Activated CD8-positive, alpha-beta T cell treated with anti-CD3 and anti-CD28 coated beads for 36 hours (primary cell): ENCODE data around the gene SPATA13. TPM values are rescaled to one million over a fixed set of nuclear protein-coding genes. Genes with fewer than 3 reads are reported as not detected.

ENCODE experiments used
- ATAC-seq: fragments of 200-7000 bp; cut with Tn5 transposase; one replicate; pipeline ENCODE4 v1.10.0; 2021; ENCODE audit warnings: mild to moderate bottlenecking, moderate library complexity
- CTCF ChIA-PET: fragments of 350-600 bp; sonication (Branson Sonifier 250); formaldehyde crosslinking; loops from one replicate; lab custom pipeline; 2021; ENCODE audit warnings: antibody characterized with exemption; lab: Charles Lee
- POLR2A ChIA-PET: fragments of 350-600 bp; sonication (Branson Sonifier 250); formaldehyde crosslinking; loops from one replicate; lab custom pipeline; 2021; ENCODE audit warnings: antibody characterized with exemption; lab: Charles Lee
- DNase-seq: peaks from one replicate; pipeline ENCODE4 v3.0.0-alpha.2; 2020
- H3K27ac Mint-ChIP-seq: one replicate; pipeline ENCODE4 v1.8.0; 2021; ENCODE audit warnings: mild to moderate bottlenecking, mixed read lengths
- H3K27me3 Mint-ChIP-seq: one replicate; pipeline ENCODE4 v1.8.0; 2021; ENCODE audit warnings: mixed read lengths
- H3K36me3 Mint-ChIP-seq: one replicate; pipeline ENCODE4 v1.8.0; 2021; ENCODE audit warnings: low read depth, mixed read lengths
- H3K4me1 Mint-ChIP-seq: one replicate; pipeline ENCODE4 v1.8.0; 2021; ENCODE audit warnings: low read depth, mixed read lengths
- H3K4me3 Mint-ChIP-seq: one replicate; pipeline ENCODE4 v1.8.0; 2021; ENCODE audit warnings: mild to moderate bottlenecking, moderate library complexity, mixed read lengths
- H3K9me3 Mint-ChIP-seq: one replicate; pipeline ENCODE4 v1.8.0; 2021; ENCODE audit warnings: mixed read lengths
- intact Hi-C: fragments of 100-400 bp; cut with micrococcal nuclease; formaldehyde crosslinking; loops from one replicate; pipeline ENCODE4 v1.10.0; 2022
- total RNA-seq, 2 experiments: library from RNA; stranded (reverse); gene quantifications; one replicate each; pipeline ENCODE4 v1.2.3, GENCODE V29; 2021
- TF ChIP-seq, protein P1 (sequence below): fragments of 200-600 bp; IDR thresholded peaks from one replicate; pipeline ENCODE4 v1.8.0; 2022; ENCODE audit warnings: antibody characterized with exemption, mild to moderate bottlenecking

SPATA13 gene
- total RNA-seq, 2 experiments from 2014 or later: 47.0 to 47.4 TPM

DNA sequence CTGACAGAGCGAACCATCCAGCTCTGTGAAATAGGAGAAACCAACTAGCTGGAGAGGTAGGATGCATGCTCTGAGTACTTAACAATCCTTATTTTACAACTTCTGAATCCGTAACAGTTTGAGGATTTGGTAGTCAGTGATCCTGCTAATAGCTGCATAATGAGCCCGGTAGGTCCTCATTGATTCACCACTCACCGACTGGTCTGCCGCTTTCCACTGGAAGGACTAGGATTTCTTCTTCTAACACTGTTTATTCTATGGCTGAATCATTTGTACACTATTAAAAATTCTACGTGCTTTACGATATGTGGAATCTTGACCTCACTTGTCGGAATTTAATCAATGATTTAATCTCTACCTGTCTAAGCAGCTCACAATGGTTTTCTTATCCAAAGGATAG, 33.9 kb downstream of the SPATA13 start:
- TF ChIP-seq, protein P1, sequence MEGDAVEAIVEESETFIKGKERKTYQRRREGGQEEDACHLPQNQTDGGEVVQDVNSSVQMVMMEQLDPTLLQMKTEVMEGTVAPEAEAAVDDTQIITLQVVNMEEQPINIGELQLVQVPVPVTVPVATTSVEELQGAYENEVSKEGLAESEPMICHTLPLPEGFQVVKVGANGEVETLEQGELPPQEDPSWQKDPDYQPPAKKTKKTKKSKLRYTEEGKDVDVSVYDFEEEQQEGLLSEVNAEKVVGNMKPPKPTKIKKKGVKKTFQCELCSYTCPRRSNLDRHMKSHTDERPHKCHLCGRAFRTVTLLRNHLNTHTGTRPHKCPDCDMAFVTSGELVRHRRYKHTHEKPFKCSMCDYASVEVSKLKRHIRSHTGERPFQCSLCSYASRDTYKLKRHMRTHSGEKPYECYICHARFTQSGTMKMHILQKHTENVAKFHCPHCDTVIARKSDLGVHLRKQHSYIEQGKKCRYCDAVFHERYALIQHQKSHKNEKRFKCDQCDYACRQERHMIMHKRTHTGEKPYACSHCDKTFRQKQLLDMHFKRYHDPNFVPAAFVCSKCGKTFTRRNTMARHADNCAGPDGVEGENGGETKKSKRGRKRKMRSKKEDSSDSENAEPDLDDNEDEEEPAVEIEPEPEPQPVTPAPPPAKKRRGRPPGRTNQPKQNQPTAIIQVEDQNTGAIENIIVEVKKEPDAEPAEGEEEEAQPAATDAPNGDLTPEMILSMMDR: no peak
- peaks cover 8% of the 10 kb centered on the region for H3K36me3 Mint-ChIP-seq
- no peaks in the 10 kb centered on the region for H3K27me3 Mint-ChIP-seq
- H3K4me1 Mint-ChIP-seq: peaks cover 25% of the 10 kb centered on the region
- intact Hi-C loops: no loop called here
- DNase-seq (no peak), ATAC-seq (no peak)
- H3K4me3 Mint-ChIP-seq: no peak overlapping the region
- CTCF ChIA-PET: interaction anchor here (1.0 to 1.9 kb wide), 5 partner anchors 9 to 141 kb away, joined by 3 to 6 read pairs (median 4); no protein-coding TSS in a partner anchor
- POLR2A ChIA-PET: no interaction called here
- H3K27ac Mint-ChIP-seq: no peak overlapping the region
- H3K9me3 Mint-ChIP-seq: no peaks in the 10 kb centered on the region

GRCh38 chr13:24195626-24196025, 35.1 kb downstream of the SPATA13 start:
- TF ChIP-seq, protein P1: no peak
- Mint-ChIP-seq H3K9me3 (no peaks in the 10 kb centered on the region), H3K27ac (no peak overlapping the region), H3K36me3 (peaks cover 5% of the 10 kb centered on the region), H3K4me3 (no peak overlapping the region), H3K27me3 (no peaks in the 10 kb centered on the region), H3K4me1 (peaks cover 25% of the 10 kb centered on the region)
- intact Hi-C loops: no loop called here
- CTCF ChIA-PET: interaction anchor here (1.4 to 1.7 kb wide), 2 partner anchors 23 to 33 kb away, joined by 4 to 5 read pairs; no protein-coding TSS in a partner anchor
- POLR2A ChIA-PET: no interaction called here
- DNase-seq: no peak
- ATAC-seq: no peak

GRCh38 chr13:24196593-24197197, 36.2 kb downstream of the SPATA13 start:
- H3K4me1 Mint-ChIP-seq: peaks cover 25% of the 10 kb centered on the region

GRCh38 chr13:24199016-24199415, 38.5 kb downstream of the SPATA13 start:
- POLR2A ChIA-PET: interaction anchor here (0.8 kb wide), 1 partner anchor 58 kb away, joined by 3 read pairs; no protein-coding TSS in a partner anchor
- H3K4me3 Mint-ChIP-seq: no peak overlapping the region
- CTCF ChIA-PET: interaction anchor here (0.7 to 5.7 kb wide), 5 partner anchors 12 to 441 kb away, joined by 3 to 19 read pairs (median 3); no protein-coding TSS in a partner anchor
- H3K4me1 Mint-ChIP-seq: peaks cover 28% of the 10 kb centered on the region
- ATAC-seq (no peak), DNase-seq (no peak)
- TF ChIP-seq, protein P1: no peak
- no peaks in the 10 kb centered on the region for H3K27me3 Mint-ChIP-seq
- H3K9me3 Mint-ChIP-seq: no peaks in the 10 kb centered on the region
- intact Hi-C loops: no loop called here
- H3K27ac Mint-ChIP-seq: no peak overlapping the region
- peaks cover 5% of the 10 kb centered on the region for H3K36me3 Mint-ChIP-seq

More at GRCh38 chr13:24196593-24197197, 36.2 kb downstream of the SPATA13 start:
- no peak overlapping the region for H3K4me3 Mint-ChIP-seq
- intact Hi-C loops: no loop called here
- peaks cover 7% of the 10 kb centered on the region for H3K36me3 Mint-ChIP-seq
- ChIA-PET CTCF (interaction anchor here (1.1 to 1.4 kb wide), 2 partner anchors 12 to 32 kb away, joined by 3 to 4 read pairs; no protein-coding TSS in a partner anchor), POLR2A (no interaction called here)
- no peaks in the 10 kb centered on the region for H3K27me3 Mint-ChIP-seq
- H3K27ac Mint-ChIP-seq: no peak overlapping the region
- H3K9me3 Mint-ChIP-seq: no peaks in the 10 kb centered on the region
- TF ChIP-seq, protein P1: no peak
- DNase-seq (no peak), ATAC-seq (no peak)

- ATAC-seq (no peak), DNase-seq (no peak)
- intact Hi-C loops: no loop called here
- CTCF ChIA-PET: interaction anchor here (2.0 to 5.7 kb wide), 2 partner anchors 26 to 149 kb away, joined by 6 to 19 read pairs; no protein-coding TSS in a partner anchor
- Mint-ChIP-seq H3K4me1 (peaks cover 36% of the 10 kb centered on the region), H3K9me3 (no peaks in the 10 kb centered on the region), H3K27me3 (no peaks in the 10 kb centered on the region), H3K36me3 (peaks cover 9% of the 10 kb centered on the region), H3K27ac (no peak overlapping the region), H3K4me3 (no peak overlapping the region)
- TF ChIP-seq, protein P1: no peak
- POLR2A ChIA-PET: interaction anchor here (0.7 kb wide), 1 partner anchor 55 kb away, joined by 5 read pairs; no protein-coding TSS in a partner anchor
Observed at GRCh38 chr13:24202215-24202614, 41.7 kb downstream of the SPATA13 start.
